ENCODE measurements around the gene UHRF1.
A peak's percentile ranks its signal among the peaks of the same experiment; 100 is the strongest.
"Not testable (repeated sequence)": the region's sequence is repeated elsewhere in the genome, so short reads cannot be mapped to it uniquely, and the experiment has no call there.

Gene UHRF1

GRCh38 chr19:4900879-4901278, 8.4 kb upstream of the UHRF1 start:
- not testable (repeated sequence) for DNase-seq (ENCODE audit: low spot score)

DNA sequence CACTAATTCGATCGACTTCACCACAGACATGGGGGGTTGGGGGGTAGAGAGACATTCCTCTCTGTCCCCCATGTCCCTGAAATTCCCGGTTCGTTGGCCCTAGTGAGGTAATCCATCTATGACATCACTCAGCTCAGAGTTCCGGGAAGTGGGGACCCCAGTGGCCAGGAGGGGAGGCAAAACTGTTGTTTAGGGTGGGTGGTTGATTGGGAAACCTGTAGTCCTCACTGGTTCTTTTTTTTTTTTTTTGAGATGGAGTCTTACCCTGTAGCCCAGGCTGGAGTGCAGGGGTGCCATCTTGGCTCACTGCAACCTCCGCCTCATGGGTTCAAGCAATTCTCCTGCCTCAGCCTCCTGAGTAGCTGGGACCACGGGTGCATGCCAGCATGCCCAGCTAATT, 6.5 kb upstream of the UHRF1 start, which contains the start of gene ARRDC5:
TSS of gene ARRDC5 (minus strand) at position 101 of the 400 bp plus-strand sequence. CDS start at position 30, 71 bp downstream.
- no peak for DNase-seq (ENCODE audit: low spot score)

- no peak for DNase-seq (ENCODE audit: low spot score)
Observed at GRCh38 chr19:4904481-4904880, 4.8 kb upstream of the UHRF1 start.

- DNase-seq (ENCODE audit: low spot score): no peak
Observed at GRCh38 chr19:4906963-4907362, 2.3 kb upstream of the UHRF1 start.

- DNase-seq (ENCODE audit: low spot score): no peak
Observed at GRCh38 chr19:4908360-4908759, 941 bp upstream of the UHRF1 start.

DNA sequence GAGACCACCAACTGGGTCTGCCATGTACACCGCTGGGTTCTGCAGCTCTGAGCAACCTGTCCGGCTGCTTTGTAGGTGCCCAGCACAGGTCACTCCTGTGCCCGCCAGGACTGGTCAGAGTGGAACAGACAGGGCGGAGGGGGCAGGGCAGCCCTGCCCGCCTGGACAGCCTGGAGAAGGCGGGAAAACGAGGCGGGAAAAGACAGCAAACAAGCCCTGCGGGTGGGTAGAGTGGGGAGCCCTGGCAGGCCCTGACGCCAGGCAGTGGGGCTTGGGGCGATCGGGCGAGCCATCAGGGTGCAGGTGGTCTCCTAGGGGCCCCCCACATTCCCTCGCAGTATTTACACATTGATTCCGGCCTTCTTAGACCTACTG, 533 bp upstream of the UHRF1 start:
- DNase-seq (ENCODE audit: low spot score): peak; percentile 55

DNA sequence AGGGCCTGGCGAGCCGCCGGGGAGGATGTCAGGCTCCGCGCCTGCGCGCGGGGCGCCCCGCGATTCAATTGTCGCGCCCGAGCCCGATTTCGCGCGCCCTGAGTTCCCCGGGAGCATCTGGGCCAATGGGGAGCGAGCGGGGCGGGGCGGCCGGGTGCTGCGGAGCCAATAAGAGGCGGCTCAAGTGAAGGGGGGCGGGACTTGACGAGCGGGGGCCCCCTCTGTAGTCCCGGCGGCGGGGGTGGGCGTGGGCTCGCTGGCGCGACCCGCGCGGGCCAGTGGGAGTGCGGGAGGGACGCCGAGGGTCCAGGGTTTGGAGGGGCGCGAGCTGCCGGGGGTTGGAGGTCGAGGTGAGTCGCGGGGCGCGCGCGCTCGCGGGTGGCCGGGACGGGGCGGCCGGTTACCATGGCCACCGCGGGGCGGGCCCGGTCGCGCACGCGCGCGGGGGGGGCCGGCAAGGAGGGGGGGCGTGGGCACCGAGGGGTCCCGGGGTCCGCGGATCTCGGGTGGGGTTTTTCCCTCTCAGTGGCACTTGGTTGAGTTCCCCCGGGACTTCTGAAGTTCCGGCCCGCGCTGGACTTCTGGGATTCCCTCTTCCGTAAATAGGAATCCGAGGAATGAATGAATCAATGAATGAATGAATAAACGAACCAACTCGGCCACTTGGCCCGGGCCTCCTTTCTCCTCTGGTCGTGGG, 744 bp downstream of the UHRF1 start:
- peak; percentile 97 for DNase-seq (ENCODE audit: low spot score)

DNA sequence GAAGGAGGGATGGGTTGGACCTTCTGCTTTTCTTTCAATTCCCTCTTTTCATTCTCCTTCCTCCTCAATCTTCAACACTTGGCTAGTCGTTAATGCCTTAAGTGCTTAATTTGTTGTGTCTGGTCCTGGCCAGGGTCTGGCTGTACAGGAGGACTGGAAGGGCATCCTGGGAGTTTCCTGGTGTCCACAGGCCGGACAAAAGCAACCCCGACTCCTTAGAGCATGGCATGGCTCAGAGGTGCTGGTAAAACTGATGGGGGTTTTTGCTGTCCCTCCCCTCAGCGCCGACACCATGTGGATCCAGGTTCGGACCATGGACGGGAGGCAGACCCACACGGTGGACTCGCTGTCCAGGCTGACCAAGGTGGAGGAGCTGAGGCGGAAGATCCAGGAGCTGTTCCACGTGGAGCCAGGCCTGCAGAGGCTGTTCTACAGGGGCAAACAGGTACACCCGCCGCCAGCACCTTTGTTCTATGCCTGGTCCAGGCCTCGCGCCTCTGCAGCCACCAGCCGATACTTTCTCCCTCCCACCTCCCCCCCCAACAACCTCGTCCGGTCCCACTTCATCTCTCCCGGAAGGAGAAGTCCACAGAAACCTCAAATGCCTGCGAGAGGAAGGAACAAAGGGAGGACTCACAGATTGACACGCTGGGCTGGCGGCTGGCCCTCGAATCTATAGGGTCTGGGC, 1.4 kb downstream of the UHRF1 start:
- no peak for DNase-seq (ENCODE audit: low spot score)

- DNase-seq (ENCODE audit: low spot score): no peak
Observed at GRCh38 chr19:4911314-4911713, 2.0 kb downstream of the UHRF1 start.

- peak; percentile 77 for DNase-seq (ENCODE audit: low spot score)
Observed at GRCh38 chr19:4911786-4912672, 2.7 kb downstream of the UHRF1 start.

DNA sequence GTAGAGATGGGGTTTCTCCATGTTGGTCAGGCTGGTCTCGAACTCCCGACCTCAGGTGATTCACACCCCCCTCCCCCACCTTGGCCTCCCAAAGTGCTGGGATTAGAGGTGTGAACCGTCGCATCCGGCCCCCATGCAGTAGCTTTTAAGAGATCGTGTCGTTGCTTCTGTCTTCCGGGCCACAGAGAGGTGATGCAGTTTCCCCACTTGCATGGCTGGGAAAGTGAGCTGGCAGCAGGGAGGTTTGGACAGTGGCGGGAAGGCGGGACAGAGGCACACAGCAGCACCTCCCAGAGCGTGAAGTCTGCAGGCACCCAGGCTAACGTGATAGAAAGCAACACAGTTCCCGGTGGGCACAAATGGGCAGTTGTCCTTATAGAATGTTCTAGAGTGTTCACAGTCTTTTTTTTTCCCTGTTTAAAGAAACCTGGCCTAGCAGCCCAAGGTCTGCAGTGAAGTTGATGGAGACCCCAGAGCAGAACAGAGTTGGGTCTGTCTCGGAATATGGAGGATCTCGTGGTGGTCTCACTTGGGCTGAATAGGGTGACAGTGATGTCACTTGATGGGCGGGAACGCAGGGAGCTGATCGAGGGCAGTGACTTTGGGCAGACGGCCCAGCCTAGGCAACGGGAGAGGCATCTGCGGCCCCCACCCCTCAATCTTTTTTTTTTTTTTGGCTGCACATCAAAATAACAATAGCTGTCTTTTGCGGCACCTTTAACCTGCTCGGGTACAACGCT, 4.9 kb downstream of the UHRF1 start:
- DNase-seq (ENCODE audit: low spot score): no peak

- no peak for DNase-seq (ENCODE audit: low spot score)
Observed at GRCh38 chr19:4914736-4915501, 5.6 kb downstream of the UHRF1 start.

GRCh38 chr19:4916292-4917082, 7.2 kb downstream of the UHRF1 start:
- no peak for DNase-seq (ENCODE audit: low spot score)

DNA sequence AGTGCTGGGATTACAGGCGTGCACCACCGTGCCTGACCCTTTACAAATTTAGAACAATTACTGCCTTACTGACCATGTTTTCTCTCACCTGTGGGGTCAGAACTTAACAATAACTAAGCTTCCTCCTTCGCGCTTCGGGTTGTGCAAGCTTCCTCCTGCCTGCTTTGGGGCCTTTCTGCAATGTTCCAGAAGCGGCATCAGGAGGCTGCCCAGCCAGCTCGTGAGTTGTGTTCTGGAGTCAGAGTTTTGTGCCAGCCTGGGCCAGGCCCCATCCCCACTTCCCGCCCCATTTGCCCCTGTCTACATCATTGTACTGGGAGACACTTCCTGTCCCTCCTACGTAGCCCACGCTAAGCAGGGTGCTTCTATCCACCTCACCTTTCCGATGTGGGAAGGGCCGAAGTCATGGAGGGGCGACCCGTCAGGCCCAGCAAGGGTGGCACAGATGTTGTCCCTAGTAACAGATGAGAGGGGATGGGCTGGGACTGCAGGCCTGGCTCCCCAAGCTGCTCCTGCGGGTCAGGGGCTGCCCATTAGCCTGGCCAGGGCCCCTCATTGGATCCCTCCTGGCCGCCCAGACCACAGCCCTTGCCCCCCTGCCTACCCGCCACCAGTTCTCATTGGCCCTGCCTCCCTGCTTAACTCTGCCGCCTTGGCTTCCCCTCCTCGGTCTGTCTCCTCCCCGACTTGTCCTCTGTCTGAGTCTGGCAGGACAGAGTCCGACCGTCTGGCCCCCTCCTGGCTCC, 13.4 kb downstream of the UHRF1 start:
- no peak for DNase-seq (ENCODE audit: low spot score)

GRCh38 chr19:4923276-4923747, 14.0 kb downstream of the UHRF1 start:
- DNase-seq (ENCODE audit: low spot score): no peak

GRCh38 chr19:4929186-4929585, 19.9 kb downstream of the UHRF1 start:
- DNase-seq (ENCODE audit: low spot score): no peak

GRCh38 chr19:4930664-4931063, 21.4 kb downstream of the UHRF1 start:
- no peak for DNase-seq (ENCODE audit: low spot score)

DNA sequence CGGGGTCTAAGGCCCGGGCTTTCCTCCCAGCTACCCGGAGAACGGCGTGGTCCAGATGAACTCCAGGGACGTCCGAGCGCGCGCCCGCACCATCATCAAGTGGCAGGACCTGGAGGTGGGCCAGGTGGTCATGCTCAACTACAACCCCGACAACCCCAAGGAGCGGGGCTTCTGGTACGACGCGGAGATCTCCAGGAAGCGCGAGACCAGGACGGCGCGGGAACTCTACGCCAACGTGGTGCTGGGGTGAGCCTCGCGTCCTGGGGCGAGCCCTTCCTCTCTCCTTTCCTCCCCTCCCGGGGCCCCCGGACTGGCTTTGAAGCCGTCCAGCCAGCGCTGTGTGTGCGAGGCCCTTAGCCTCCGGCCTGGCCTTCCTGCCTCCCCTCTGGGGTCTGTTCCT, 23.4 kb downstream of the UHRF1 start:
- no peak for DNase-seq (ENCODE audit: low spot score)

DNA sequence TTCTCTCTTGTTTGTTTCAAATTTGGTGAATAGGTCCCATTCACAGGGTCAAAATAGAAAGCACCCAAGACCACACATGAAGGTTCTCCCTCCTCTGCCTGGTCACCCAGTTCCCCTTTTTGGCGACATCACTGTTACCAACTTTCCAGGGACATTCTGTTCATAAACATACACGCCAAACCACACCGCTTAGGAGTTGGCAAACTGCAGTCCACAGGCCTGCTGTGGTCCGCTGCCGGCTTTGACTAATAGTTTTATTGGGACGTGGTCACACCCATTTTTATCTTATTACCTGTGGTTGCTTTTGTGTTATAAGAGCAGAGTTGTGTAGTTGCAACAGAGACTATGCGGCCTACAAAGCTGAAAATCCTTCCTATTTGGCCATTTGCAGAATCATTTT, 24.2 kb downstream of the UHRF1 start:
- DNase-seq (ENCODE audit: low spot score): no peak

- no peak for DNase-seq (ENCODE audit: low spot score)
Observed at GRCh38 chr19:4935444-4935843, 26.1 kb downstream of the UHRF1 start.

Measured in ecto neural progenitor cell (in vitro differentiated cells).